ENCODE results near the gene BEST2. TPM values are rescaled to one million over a fixed set of nuclear protein-coding genes. Genes with fewer than 3 reads are reported as not detected.
A peak's percentile ranks its signal among the peaks of the same experiment; 100 is the strongest.

Gene BEST2
- polyA plus RNA-seq (2013, experiment 1 of 2): 0.04 TPM
- 0.01 TPM for polyA plus RNA-seq (2013, experiment 2 of 2)

DNA sequence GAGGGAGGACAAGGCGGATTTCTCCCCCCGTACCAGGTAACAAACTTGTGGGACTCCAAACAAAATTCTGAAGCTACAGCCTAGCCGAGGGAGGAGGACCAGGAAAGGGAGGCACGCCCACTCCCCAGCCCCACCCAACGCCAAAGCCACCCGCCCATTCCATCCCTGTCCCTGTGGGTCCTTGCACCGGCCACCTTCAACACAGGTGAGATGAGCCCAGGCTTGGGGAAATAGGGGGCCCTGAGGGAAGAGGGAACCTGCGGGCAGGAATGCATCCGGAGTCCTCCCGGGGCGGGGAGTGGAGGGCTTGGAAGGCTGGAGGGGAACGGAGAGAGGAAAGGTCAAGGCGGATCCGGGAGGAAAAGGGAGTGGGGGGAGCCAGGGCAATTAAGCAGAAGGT, at the start of gene BEST2:
BEST2 (plus strand) TSS at position 157 of the 400 bp plus-strand sequence. CDS start 802 bp downstream, outside the sequence.
- Histone ChIP-seq H3K27ac (ENCODE audit: low read length, poor library complexity, severe bottlenecking) (no peak within 1 kb of the TSS), H3K4me1 (ENCODE audit: control insufficient read depth, insufficient read depth, low read depth, low read length) (peaks cover 9% of the 10 kb centered on the region), H4K91ac (ENCODE audit: low read length) (no peak within 1 kb of the TSS), H3K14ac (ENCODE audit: low read length in 2 of 2) (no peak within 1 kb of the TSS), H2AK5ac (ENCODE audit: low read length, severe bottlenecking) (no peak within 1 kb of the TSS), H2BK15ac (ENCODE audit: low read depth, poor library complexity, severe bottlenecking) (no peak within 1 kb of the TSS), H3K36me3 (ENCODE audit: control insufficient read depth in 1 of 2, insufficient read depth in 2 of 2, low read depth in 1 of 2, low read length in 2 of 2) (peaks cover 16 to 22% of the 10 kb centered on the region in 2 experiments), H2BK12ac (ENCODE audit: low read length in 2 of 2) (no peak within 1 kb of the TSS), H3K4ac (ENCODE audit: low read depth in 1 of 2, low read length in 2 of 2) (no peak within 1 kb of the TSS), H2AFZ (ENCODE audit: low read depth, low read length) (no peak within 1 kb of the TSS), H3K18ac (ENCODE audit: low read depth in 1 of 2, low read length in 2 of 2) (no peak within 1 kb of the TSS), H3K9ac (ENCODE audit: low read length) (no peak within 1 kb of the TSS), H3K9me3 (ENCODE audit: control insufficient read depth, low read length) (no peaks in the 10 kb centered on the region), H2BK5ac (ENCODE audit: low read depth, low read length, poor library complexity, severe bottlenecking) (no peak within 1 kb of the TSS), H3K4me2 (ENCODE audit: low read length, poor library complexity, severe bottlenecking) (no peak within 1 kb of the TSS), H3K27me3 (ENCODE audit: control insufficient read depth in 1 of 2, insufficient read depth in 1 of 2, low read length in 2 of 2) (peaks cover 37 to 38% of the 10 kb centered on the region in 2 experiments), H2BK120ac (ENCODE audit: low read depth, low read length) (no peak within 1 kb of the TSS), H4K8ac (ENCODE audit: low read length) (no peak within 1 kb of the TSS), H3K79me1 (replicated peaks; ENCODE audit: low read length, poor library complexity, severe bottlenecking) (no peaks in the 10 kb centered on the region), H3K23ac (ENCODE audit: low read length in 2 of 2) (no peak within 1 kb of the TSS), H3K4me3 (ENCODE audit: insufficient read depth in 1 of 2, low read depth in 1 of 2, low read length in 2 of 2) (no peak within 1 kb of the TSS)
- DNase-seq: no peak
- 5% methylated on average over 9 of the region's 14 CpGs for WGBS

DNA sequence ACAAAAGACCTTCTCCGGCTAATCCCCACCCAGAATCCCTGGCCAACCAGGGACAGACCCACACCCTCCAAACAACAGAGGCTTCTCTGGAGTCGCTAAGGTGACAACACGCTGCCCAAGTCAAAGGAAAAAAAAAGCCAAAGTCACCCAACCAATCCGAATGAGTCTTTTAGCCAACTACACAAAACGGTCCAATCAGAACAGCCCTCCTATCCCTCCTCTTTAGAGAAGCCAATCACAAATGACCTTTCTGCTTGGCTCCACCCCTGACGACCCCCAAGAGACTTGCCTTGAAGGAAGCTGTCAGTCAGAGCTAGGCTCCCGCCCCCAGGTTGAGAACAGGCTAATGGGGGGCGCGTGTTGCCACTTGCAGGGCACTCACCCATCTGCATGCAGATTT, 48.5 kb upstream of the BEST2 start:
- no peak overlapping the region for H3K9ac ChIP-seq (ENCODE audit: low read length)
- H4K8ac ChIP-seq (ENCODE audit: low read length): no peak overlapping the region
- no peak overlapping the region for H2BK120ac ChIP-seq (ENCODE audit: low read depth, low read length)
- H3K27me3 ChIP-seq (ENCODE audit: control insufficient read depth in 1 of 2, insufficient read depth in 1 of 2, low read length in 2 of 2): no peaks in the 10 kb centered on the region
- H3K14ac ChIP-seq (ENCODE audit: low read length in 2 of 2): no peak overlapping the region
- WGBS: 73% methylated on average over 9 of the region's 9 CpGs
- no peak overlapping the region for H3K18ac ChIP-seq (ENCODE audit: low read depth in 1 of 2, low read length in 2 of 2)
- H3K4me2 ChIP-seq (ENCODE audit: low read length, poor library complexity, severe bottlenecking): no peak overlapping the region
- H2BK15ac ChIP-seq (ENCODE audit: low read depth, poor library complexity, severe bottlenecking): no peak overlapping the region
- H3K36me3 ChIP-seq (ENCODE audit: control insufficient read depth in 1 of 2, insufficient read depth in 2 of 2, low read depth in 1 of 2, low read length in 2 of 2): peaks cover 89 to 97% of the 10 kb centered on the region in 2 experiments
- H2BK12ac ChIP-seq (ENCODE audit: low read length in 2 of 2): no peak overlapping the region
- no peak overlapping the region for H2AFZ ChIP-seq (ENCODE audit: low read depth, low read length)
- no peak overlapping the region for H3K23ac ChIP-seq (ENCODE audit: low read length in 2 of 2)
- H2AK5ac ChIP-seq (ENCODE audit: low read length, severe bottlenecking): no peak overlapping the region
- no peak overlapping the region for H2BK5ac ChIP-seq (ENCODE audit: low read depth, low read length, poor library complexity, severe bottlenecking)
- no peak overlapping the region for H3K4me3 ChIP-seq (ENCODE audit: insufficient read depth in 1 of 2, low read depth in 1 of 2, low read length in 2 of 2)
- H3K4me1 ChIP-seq (ENCODE audit: control insufficient read depth, insufficient read depth, low read depth, low read length): peaks cover 1% of the 10 kb centered on the region
- peak; percentile 55 for DNase-seq
- H3K27ac ChIP-seq (ENCODE audit: low read length, poor library complexity, severe bottlenecking): no peak overlapping the region
- no peak overlapping the region for H4K91ac ChIP-seq (ENCODE audit: low read length)
- H3K79me1 ChIP-seq (replicated peaks; ENCODE audit: low read length, poor library complexity, severe bottlenecking): peaks cover 50% of the 10 kb centered on the region
- H3K9me3 ChIP-seq (ENCODE audit: control insufficient read depth, low read length): no peaks in the 10 kb centered on the region
- H3K4ac ChIP-seq (ENCODE audit: low read depth in 1 of 2, low read length in 2 of 2): no peak overlapping the region

DNA sequence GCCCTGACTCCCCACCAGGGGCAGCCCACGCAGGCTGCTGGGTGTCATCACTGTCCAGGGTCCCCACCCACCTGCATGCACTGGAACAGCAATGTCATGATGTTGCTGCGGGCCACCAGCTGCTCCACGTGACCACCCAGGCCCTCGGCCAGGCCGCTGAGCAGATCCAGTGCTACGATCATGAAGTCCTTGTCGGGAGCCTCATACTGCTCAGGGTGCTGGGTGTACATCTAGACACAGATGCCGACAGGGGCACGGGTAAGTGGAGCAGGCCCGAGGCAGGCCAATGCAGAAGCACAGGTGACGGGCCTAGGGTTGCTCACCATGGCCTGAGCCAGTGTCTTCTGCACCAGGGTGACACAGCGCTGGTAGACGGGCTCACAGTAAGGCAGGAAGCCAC, 46.4 kb upstream of the BEST2 start:
- Histone ChIP-seq H2AK5ac (ENCODE audit: low read length, severe bottlenecking) (no peak overlapping the region), H3K27me3 (ENCODE audit: control insufficient read depth in 1 of 2, insufficient read depth in 1 of 2, low read length in 2 of 2) (no peaks in the 10 kb centered on the region), H4K91ac (ENCODE audit: low read length) (no peak overlapping the region), H3K14ac (ENCODE audit: low read length in 2 of 2) (no peak overlapping the region), H3K36me3 (ENCODE audit: control insufficient read depth in 1 of 2, insufficient read depth in 2 of 2, low read depth in 1 of 2, low read length in 2 of 2) (peaks cover 84 to 96% of the 10 kb centered on the region in 2 experiments), H2BK120ac (ENCODE audit: low read depth, low read length) (no peak overlapping the region), H3K4me3 (ENCODE audit: insufficient read depth in 1 of 2, low read depth in 1 of 2, low read length in 2 of 2) (no peak overlapping the region), H3K18ac (ENCODE audit: low read depth in 1 of 2, low read length in 2 of 2) (no peak overlapping the region), H3K23ac (ENCODE audit: low read length in 2 of 2) (no peak overlapping the region), H3K4me1 (ENCODE audit: control insufficient read depth, insufficient read depth, low read depth, low read length) (peaks cover 1% of the 10 kb centered on the region), H2BK15ac (ENCODE audit: low read depth, poor library complexity, severe bottlenecking) (no peak overlapping the region), H3K79me1 (replicated peaks; ENCODE audit: low read length, poor library complexity, severe bottlenecking) (peaks cover 49% of the 10 kb centered on the region), H2BK5ac (ENCODE audit: low read depth, low read length, poor library complexity, severe bottlenecking) (no peak overlapping the region), H3K9ac (ENCODE audit: low read length) (no peak overlapping the region), H4K8ac (ENCODE audit: low read length) (no peak overlapping the region), H2AFZ (ENCODE audit: low read depth, low read length) (no peak overlapping the region), H3K4me2 (ENCODE audit: low read length, poor library complexity, severe bottlenecking) (no peak overlapping the region), H2BK12ac (ENCODE audit: low read length in 2 of 2) (no peak overlapping the region), H3K9me3 (ENCODE audit: control insufficient read depth, low read length) (no peaks in the 10 kb centered on the region), H3K27ac (ENCODE audit: low read length, poor library complexity, severe bottlenecking) (no peak overlapping the region), H3K4ac (ENCODE audit: low read depth in 1 of 2, low read length in 2 of 2) (no peak overlapping the region)
- DNase-seq: no peak
- WGBS: 97% methylated on average over 13 of the region's 13 CpGs

DNA sequence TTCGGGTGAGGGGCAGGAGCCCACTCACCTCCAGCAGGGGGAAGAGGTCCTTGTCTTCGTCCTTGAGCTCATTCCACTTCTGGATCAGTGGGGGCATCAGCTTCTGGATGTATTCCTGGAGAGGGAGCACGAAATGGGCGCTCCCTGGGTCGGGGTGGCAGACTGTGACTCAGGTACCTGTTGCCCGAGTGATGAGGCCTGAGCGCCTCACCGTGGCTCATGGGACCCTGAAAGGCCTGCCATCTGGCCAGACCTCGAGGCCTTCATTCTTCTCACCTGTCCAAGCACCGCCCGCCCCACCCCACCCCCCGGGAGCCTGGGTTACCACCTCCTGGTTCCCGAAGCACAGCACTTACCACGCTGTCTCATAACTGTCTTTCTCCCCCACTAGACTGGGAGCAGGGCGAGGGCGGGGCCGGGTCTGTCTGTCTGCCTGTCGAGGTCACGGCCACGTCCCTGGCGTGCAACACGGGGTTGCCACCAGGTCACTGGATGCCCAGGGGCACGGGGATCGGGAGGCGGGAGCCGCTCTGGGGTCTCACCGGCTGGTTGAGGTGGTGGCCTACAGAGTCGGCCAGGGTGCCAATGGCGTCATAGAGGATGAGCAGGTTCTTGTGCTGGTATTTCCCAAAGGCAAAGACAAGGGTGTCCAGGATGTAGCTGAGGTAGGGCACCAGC, 45.8 kb upstream of the BEST2 start:
- Histone ChIP-seq H2BK120ac (ENCODE audit: low read depth, low read length) (no peak overlapping the region), H2AFZ (ENCODE audit: low read depth, low read length) (no peak overlapping the region), H3K14ac (ENCODE audit: low read length in 2 of 2) (no peak overlapping the region), H3K27ac (ENCODE audit: low read length, poor library complexity, severe bottlenecking) (no peak overlapping the region), H2BK12ac (ENCODE audit: low read length in 2 of 2) (no peak overlapping the region), H3K23ac (ENCODE audit: low read length in 2 of 2) (no peak overlapping the region), H3K36me3 (ENCODE audit: control insufficient read depth in 1 of 2, insufficient read depth in 2 of 2, low read depth in 1 of 2, low read length in 2 of 2) (peaks cover 84 to 96% of the 10 kb centered on the region in 2 experiments), H3K18ac (ENCODE audit: low read depth in 1 of 2, low read length in 2 of 2) (no peak overlapping the region), H4K8ac (ENCODE audit: low read length) (no peak overlapping the region), H3K4ac (ENCODE audit: low read depth in 1 of 2, low read length in 2 of 2) (no peak overlapping the region), H3K9ac (ENCODE audit: low read length) (no peak overlapping the region), H3K79me1 (replicated peaks; ENCODE audit: low read length, poor library complexity, severe bottlenecking) (peaks cover 53% of the 10 kb centered on the region), H3K4me1 (ENCODE audit: control insufficient read depth, insufficient read depth, low read depth, low read length) (peaks cover 1% of the 10 kb centered on the region), H3K4me2 (ENCODE audit: low read length, poor library complexity, severe bottlenecking) (no peak overlapping the region), H2BK15ac (ENCODE audit: low read depth, poor library complexity, severe bottlenecking) (no peak overlapping the region), H4K91ac (ENCODE audit: low read length) (peak overlapping the region; percentile 34), H2AK5ac (ENCODE audit: low read length, severe bottlenecking) (no peak overlapping the region), H2BK5ac (ENCODE audit: low read depth, low read length, poor library complexity, severe bottlenecking) (no peak overlapping the region), H3K27me3 (ENCODE audit: control insufficient read depth in 1 of 2, insufficient read depth in 1 of 2, low read length in 2 of 2) (no peaks in the 10 kb centered on the region), H3K4me3 (ENCODE audit: insufficient read depth in 1 of 2, low read depth in 1 of 2, low read length in 2 of 2) (no peak overlapping the region), H3K9me3 (ENCODE audit: control insufficient read depth, low read length) (no peaks in the 10 kb centered on the region)
- DNase-seq: no peak
- 96% methylated on average over 29 of the region's 29 CpGs for WGBS

Measured in mesenchymal stem cell (in vitro differentiated cells and primary cell).